ENCODE data around the gene AIF1. TPM values are rescaled to one million over a fixed set of nuclear protein-coding genes. Genes with fewer than 3 reads are reported as not detected.

Gene AIF1
- total RNA-seq: 10 to 100 TPM in 2 of 3 donors, 1 to 10 TPM in 1; 8.7 to 47.0 (median 17.9) TPM
- 31.2 TPM for total RNA-seq (2013)

- H3K36me3 ChIP-seq (ENCODE audit: control insufficient read depth, insufficient read depth, low read length): no peaks in the 10 kb centered on the region
- WGBS (ENCODE audit: insufficient coverage): 32% methylated on average over 5 of the region's 6 CpGs
- H3K4me1 ChIP-seq (ENCODE audit: control insufficient read depth, insufficient read depth, low read length): peaks cover 17% of the 10 kb centered on the region
- Mint-ChIP-seq H3K4me1 (peaks cover 0 to under 1% of the 10 kb centered on the region in 2 donors), H3K36me3 (no peaks in the 10 kb centered on the region), H3K9me3 (no peaks in the 10 kb centered on the region), H3K27me3 (ENCODE audit: low read depth in 2 of 2) (no peaks in the 10 kb centered on the region), H3K27ac (no peak within 1 kb of the TSS), H3K4me3 (no peak within 1 kb of the TSS)
- DNase-seq (no peak), ATAC-seq (no peak)
- H3K9me3 ChIP-seq (ENCODE audit: control insufficient read depth, insufficient read depth, low read length): no peaks in the 10 kb centered on the region
- no peak within 1 kb of the TSS for H3K27ac ChIP-seq (ENCODE audit: low read length)
- no peaks in the 10 kb centered on the region for H3K27me3 ChIP-seq (ENCODE audit: control insufficient read depth, insufficient read depth, low read length)
- no peak within 1 kb of the TSS for H3K4me3 ChIP-seq (ENCODE audit: low read length)
- intact Hi-C loops (cut with micrococcal nuclease): no loop called here
- TF ChIP-seq CTCF (IDR thresholded peaks at IDR 0.05): no peak
These were observed at the start of gene AIF1 for GRCh38 chr6:31614684-31615578. AIF1 (plus strand) TSS chr6:31615234; CDS start chr6:31615330, 96 bp downstream.

GRCh38 chr6:31567531-31568370 is 47.3 kb upstream of the AIF1 start:
- H3K4me3 Mint-ChIP-seq: peak overlapping the region; percentile 78
- H3K27me3 Mint-ChIP-seq (ENCODE audit: low read depth in 2 of 2): no peaks in the 10 kb centered on the region
- intact Hi-C loops (cut with micrococcal nuclease): loop anchor here (1.0 kb wide), 1 partner anchor 7 kb away; no protein-coding TSS in a partner anchor
- H3K36me3 Mint-ChIP-seq: no peaks in the 10 kb centered on the region
- H3K4me3 ChIP-seq (ENCODE audit: low read length): no peak overlapping the region
- H3K4me1 Mint-ChIP-seq: peaks cover 35 to 53% of the 10 kb centered on the region in 2 donors
- H3K27ac ChIP-seq (ENCODE audit: low read length): peak overlapping the region; percentile 75
- no peaks in the 10 kb centered on the region for H3K9me3 Mint-ChIP-seq
- no peak for TF ChIP-seq CTCF (IDR thresholded peaks at IDR 0.05)
- WGBS (ENCODE audit: insufficient coverage): 42% methylated on average over 9 of the region's 9 CpGs
- H3K36me3 ChIP-seq (ENCODE audit: control insufficient read depth, insufficient read depth, low read length): no peaks in the 10 kb centered on the region
- H3K27ac Mint-ChIP-seq: peak overlapping the region; percentile 95
- peaks cover 62% of the 10 kb centered on the region for H3K4me1 ChIP-seq (ENCODE audit: control insufficient read depth, insufficient read depth, low read length)
- H3K9me3 ChIP-seq (ENCODE audit: control insufficient read depth, insufficient read depth, low read length): no peaks in the 10 kb centered on the region
- DNase-seq (peak in 1 of 2 donors; percentile 60), ATAC-seq (peak; percentile 23 to 36 (median 31))
- H3K27me3 ChIP-seq (ENCODE audit: control insufficient read depth, insufficient read depth, low read length): no peaks in the 10 kb centered on the region

GRCh38 chr6:31568537-31568961 is 46.5 kb upstream of the AIF1 start:
- 0% methylated on average over 3 of the region's 3 CpGs for WGBS (ENCODE audit: insufficient coverage)
- peak in 1 of 2 donors; percentile 95 for DNase-seq

More at GRCh38 chr6:31568537-31568961, 46.5 kb upstream of the AIF1 start:
- peak; percentile 72 to 86 (median 85) for ATAC-seq
- H3K36me3 ChIP-seq (ENCODE audit: control insufficient read depth, insufficient read depth, low read length): no peaks in the 10 kb centered on the region
- Mint-ChIP-seq H3K27ac (peak overlapping the region; percentile 95), H3K4me3 (peak overlapping the region; percentile 78), H3K27me3 (ENCODE audit: low read depth in 2 of 2) (no peaks in the 10 kb centered on the region), H3K36me3 (no peaks in the 10 kb centered on the region), H3K9me3 (no peaks in the 10 kb centered on the region), H3K4me1 (peaks cover 41 to 55% of the 10 kb centered on the region in 2 donors)
- peaks cover 67% of the 10 kb centered on the region for H3K4me1 ChIP-seq (ENCODE audit: control insufficient read depth, insufficient read depth, low read length)
- no peaks in the 10 kb centered on the region for H3K27me3 ChIP-seq (ENCODE audit: control insufficient read depth, insufficient read depth, low read length)
- H3K27ac ChIP-seq (ENCODE audit: low read length): peak overlapping the region; percentile 75
- H3K9me3 ChIP-seq (ENCODE audit: control insufficient read depth, insufficient read depth, low read length): no peaks in the 10 kb centered on the region
- no peak overlapping the region for H3K4me3 ChIP-seq (ENCODE audit: low read length)
- no peak for TF ChIP-seq CTCF (IDR thresholded peaks at IDR 0.05)
- intact Hi-C loops (cut with micrococcal nuclease): loop anchor here (1.0 kb wide), 1 partner anchor 8 kb away; no protein-coding TSS in a partner anchor
